ENCODE results near the gene CELF4. TPM values are rescaled to one million over a fixed set of nuclear protein-coding genes. Genes with fewer than 3 reads are reported as not detected.

The CELF4 gene
- total and polyA plus RNA-seq, 10 of the 15 experiments (the other 5 are each of a cell fraction or from before 2014, with no cell fraction given) = 0.03 to 0.32 TPM; not detected in 8

- intact Hi-C loops (cut with micrococcal nuclease; ENCODE audit: unreplicated experiment) (no loop called here), in situ Hi-C loops (cut with MboI) (no loop called here)
- H3K79me2 ChIP-seq (ENCODE audit: control insufficient read depth, insufficient read depth, low read length) = no peaks in the 10 kb centered on the region
- no peak overlapping the region for H3K4me3 ChIP-seq
- no peaks in the 10 kb centered on the region for H4K20me1 ChIP-seq (ENCODE audit: control insufficient read depth, insufficient read depth)
- TF ChIP-seq HDAC2 (IDR thresholded peaks at IDR 0.05) (no peak), PKNOX1 (IDR thresholded peaks at IDR 0.05) (no peak), STAT1 (conservative IDR thresholded peaks at IDR 0.05) (no peak), ZZZ3 (IDR thresholded peaks at IDR 0.05; ENCODE audit: control insufficient read depth, insufficient read length, low read depth) (no peak), RB1 (IDR thresholded peaks at IDR 0.05; ENCODE audit: borderline replicate concordance) (no peak), JUND (IDR thresholded peaks at IDR 0.05; ENCODE audit: low read depth, low read length) (no peak), IRF5 (IDR thresholded peaks at IDR 0.05; ENCODE audit: borderline replicate concordance) (no peak), NBN (IDR thresholded peaks at IDR 0.05) (no peak), ZBTB40 (IDR thresholded peaks at IDR 0.05; ENCODE audit: borderline replicate concordance) (no peak), WRNIP1 (IDR thresholded peaks at IDR 0.05; ENCODE audit: borderline replicate concordance, low read depth, low read length) (no peak), CHD4 (IDR thresholded peaks at IDR 0.05) (no peak), POLR2A (IDR thresholded peaks at IDR 0.05; ENCODE audit: low read depth, low read length) (no peak), MLLT1 (IDR thresholded peaks at IDR 0.05) (no peak), GATAD2B (conservative IDR thresholded peaks at IDR 0.05; ENCODE audit: low read depth) (no peak), RELA (IDR thresholded peaks at IDR 0.05; ENCODE audit: borderline replicate concordance, partially characterized antibody) (no peak), IKZF2 (IDR thresholded peaks at IDR 0.05) (no peak), SMARCA5 (IDR thresholded peaks at IDR 0.05) (no peak), IKZF1 (conservative IDR thresholded peaks at IDR 0.05) (no peak), FOS (IDR thresholded peaks at IDR 0.05; ENCODE audit: borderline replicate concordance, extremely low read depth, insufficient read length) (no peak)
- no peaks in the 10 kb centered on the region for H3K9me3 ChIP-seq (replicated peaks; ENCODE audit: control insufficient read depth, insufficient read depth, low read length)
- peaks cover 0 to 2% of the 10 kb centered on the region in 2 experiments; a peak in 2 of 4 replicates for H3K27me3 ChIP-seq (replicated peaks in 1 of 2; ENCODE audit: control insufficient read depth in 2 of 2, insufficient read depth in 2 of 2, low read length in 1 of 2)
- ChIA-PET POLR2A (no interaction called here), CTCF (interaction anchor here (0.8 kb wide), 1 partner anchor 13 kb away, joined by 3 read pairs; no protein-coding TSS in a partner anchor), SMC1A (ENCODE audit: uncharacterized antibody, unreplicated experiment) (interaction anchor here (0.6 kb wide), 1 partner anchor 1274 kb away, joined by 3 read pairs; no protein-coding TSS in a partner anchor), RAD21 (ENCODE audit: unreplicated experiment) (no interaction called here)
- BruUV-seq (replicated peaks) = no TSS peak
- no peak overlapping the region for H3K27ac ChIP-seq (ENCODE audit: control insufficient read depth, insufficient read depth)
- no peak overlapping the region for H3K4me2 ChIP-seq (ENCODE audit: control insufficient read depth, insufficient read depth)
- H3K36me3 ChIP-seq (ENCODE audit: control insufficient read depth in 2 of 2, insufficient read depth in 2 of 2, low read length in 1 of 2) = no peaks in the 10 kb centered on the region
- DNase-seq (ENCODE audit: low read depth, low spot score) (no peak), ATAC-seq (no peak), FAIRE-seq (no peak)
- no peaks in the 10 kb centered on the region for H3K4me1 ChIP-seq (ENCODE audit: control insufficient read depth, insufficient read depth, low read length)
- 22% methylated on average over 3 of the region's 3 CpGs for WGBS (ENCODE audit: insufficient coverage, insufficient replicate concordance, low lambda C conversion rate, missing lambda C conversion rate)
- no peak overlapping the region for H2AFZ ChIP-seq (ENCODE audit: control insufficient read depth, low read depth, low read length)
- no peak overlapping the region for H3K9ac ChIP-seq (ENCODE audit: control insufficient read depth, insufficient read depth, low read length)
Measured at GRCh38 chr18:37482433-37482832, 83.2 kb downstream of the CELF4 start.

Measured in GM12878 (cell line).